ENCODE results near the gene AXIN1.

DNA sequence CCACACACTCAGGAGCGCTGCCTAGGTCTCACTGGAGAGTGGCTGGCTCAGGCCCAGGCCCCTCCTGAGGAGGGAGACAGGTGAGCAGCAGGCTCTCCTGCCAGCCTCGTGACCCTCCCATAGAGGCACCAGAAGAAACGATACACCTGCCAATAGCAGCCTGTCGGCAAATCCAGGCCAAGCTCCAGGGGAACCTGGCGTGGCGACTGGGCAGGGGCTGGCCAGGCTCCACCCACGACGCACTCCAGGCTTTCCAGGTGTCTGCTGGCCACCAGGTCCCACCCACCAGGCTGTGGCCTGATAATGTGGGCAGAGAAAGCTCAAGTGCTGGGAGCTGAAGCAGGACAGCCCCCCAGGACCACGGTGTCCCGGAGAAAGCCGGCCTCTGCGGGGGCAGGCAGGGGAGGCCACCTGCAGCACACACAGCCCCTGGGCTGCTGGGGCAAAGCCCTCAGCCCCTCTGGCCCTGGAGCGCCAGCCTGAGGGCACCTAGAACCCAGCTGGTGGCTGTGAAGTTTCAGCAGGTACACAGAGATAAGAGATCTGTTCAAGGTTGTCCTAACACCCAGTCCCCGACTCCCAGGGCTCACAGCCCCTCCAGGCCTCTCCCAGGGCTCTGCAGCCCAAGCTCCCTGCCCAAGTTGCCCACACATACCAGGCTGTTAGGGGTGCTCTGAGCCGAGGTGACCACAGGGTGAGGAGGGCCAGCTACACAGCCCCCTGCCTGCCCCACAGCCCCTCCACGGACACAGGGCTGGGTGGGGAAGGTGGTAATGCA is 26.8 kb upstream of the AXIN1 start:
- TF ChIP-seq, protein P1, sequence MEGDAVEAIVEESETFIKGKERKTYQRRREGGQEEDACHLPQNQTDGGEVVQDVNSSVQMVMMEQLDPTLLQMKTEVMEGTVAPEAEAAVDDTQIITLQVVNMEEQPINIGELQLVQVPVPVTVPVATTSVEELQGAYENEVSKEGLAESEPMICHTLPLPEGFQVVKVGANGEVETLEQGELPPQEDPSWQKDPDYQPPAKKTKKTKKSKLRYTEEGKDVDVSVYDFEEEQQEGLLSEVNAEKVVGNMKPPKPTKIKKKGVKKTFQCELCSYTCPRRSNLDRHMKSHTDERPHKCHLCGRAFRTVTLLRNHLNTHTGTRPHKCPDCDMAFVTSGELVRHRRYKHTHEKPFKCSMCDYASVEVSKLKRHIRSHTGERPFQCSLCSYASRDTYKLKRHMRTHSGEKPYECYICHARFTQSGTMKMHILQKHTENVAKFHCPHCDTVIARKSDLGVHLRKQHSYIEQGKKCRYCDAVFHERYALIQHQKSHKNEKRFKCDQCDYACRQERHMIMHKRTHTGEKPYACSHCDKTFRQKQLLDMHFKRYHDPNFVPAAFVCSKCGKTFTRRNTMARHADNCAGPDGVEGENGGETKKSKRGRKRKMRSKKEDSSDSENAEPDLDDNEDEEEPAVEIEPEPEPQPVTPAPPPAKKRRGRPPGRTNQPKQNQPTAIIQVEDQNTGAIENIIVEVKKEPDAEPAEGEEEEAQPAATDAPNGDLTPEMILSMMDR (IDR thresholded peaks at IDR 0.05), result no peak
- peak in 1 of 2 donors; percentile 26 for TF ChIP-seq POLR2A (IDR thresholded peaks at IDR 0.05)

All from thyroid gland (tissue), 4 donors.